GM12874 (cell line): Measurements from ENCODE around the gene KCNQ1.

ENCODE experiments used
- CTCF ChIP-seq: IDR thresholded peaks from 2 replicates; pipeline ENCODE4 v1.5.1; 2011; ENCODE audit warnings: low read depth, mild to moderate bottlenecking, control low read depth, low read length, moderate library complexity; ENCODE audit not compliant: insufficient read depth

KCNQ1 gene

GRCh38 chr11:2874963-2875362 lies 430.2 kb downstream of the KCNQ1 start:
- no peak for TF ChIP-seq CTCF

GRCh38 chr11:2877474-2877873 lies 432.7 kb downstream of the KCNQ1 start:
- no peak for TF ChIP-seq CTCF

GRCh38 chr11:2878782-2879181 lies 434.0 kb downstream of the KCNQ1 start:
- no peak for TF ChIP-seq CTCF

GRCh38 chr11:2880646-2881045 lies 435.8 kb downstream of the KCNQ1 start:
- TF ChIP-seq CTCF, result no peak

- no peak for TF ChIP-seq CTCF
These were observed 436.5 kb downstream of the KCNQ1 start for GRCh38 chr11:2881076-2881980.

- TF ChIP-seq CTCF, result no peak
These were observed 437.2 kb downstream of the KCNQ1 start for GRCh38 chr11:2881981-2882375.

- TF ChIP-seq CTCF, result no peak
These were observed 437.7 kb downstream of the KCNQ1 start for GRCh38 chr11:2882396-2883110.
